Testis (tissue), 3 donors: ENCODE measurements around the gene KDM6A. TPM values are rescaled to one million over a fixed set of nuclear protein-coding genes. Genes with fewer than 3 reads are reported as not detected.

ENCODE experiments used
- DNase-seq: peaks from one replicate; pipeline ENCODE4 v3.0.0-alpha.2; 2019
- H3K27ac ChIP-seq, 2 donors: fragments of 200-600 bp; sonication (generic); one replicate each; pipeline ENCODE4 v1.5.1; 2019
- H3K27me3 ChIP-seq: fragments of 200-600 bp; sonication (generic); one replicate; pipeline ENCODE4 v1.5.1; 2019
- H3K36me3 ChIP-seq: fragments of 200-600 bp; sonication (generic); one replicate; pipeline ENCODE4 v1.5.1; 2017; ENCODE audit warnings: low read depth; ENCODE audit errors: missing control alignments
- H3K4me1 ChIP-seq: fragments of 200-600 bp; sonication (generic); one replicate; pipeline ENCODE4 v1.5.1; 2019
- H3K4me3 ChIP-seq, 2 donors: fragments of 200-600 bp; sonication (generic); one replicate each; pipeline ENCODE4 v1.5.1; 2017 to 2019
- H3K9me3 ChIP-seq: fragments of 200-600 bp; sonication (generic); one replicate; pipeline ENCODE4 v1.5.1; 2017
- POLR2A ChIP-seq: fragments of 450-650 bp; IDR thresholded peaks from one replicate; pipeline ENCODE4 v1.6.1; 2017; ENCODE audit warnings: antibody characterized with exemption, mild to moderate bottlenecking, moderate library complexity
- WGBS, 2 donors: methylation state at CpG; one replicate each; pipeline ENCODE4 v1.1.5; 2018; 5-methylcytosine and 5-hydroxymethylcytosine counted together
- intact Hi-C: fragments of 100-400 bp; cut with DNase I; formaldehyde crosslinking; loops from one replicate; pipeline ENCODE4 v1.15.1; 2023; ENCODE audit warnings: low total_unique reads
- polyA plus RNA-seq: library from polyadenylated mRNA; stranded (reverse); fragments of 350-450 nt; fragmentation: Illumina TruSeq; extraction: RNeasy Lipid Tissue Mini Kit (QIAGEN cat#74804); gene quantifications from one replicate; pipeline ENCODE4 v1.2.3, GENCODE V29; 2014; ENCODE audit warnings: low read depth, low replicate concordance; ENCODE audit not compliant: insufficient read depth
- total RNA-seq, 2 donors: library from RNA; depleted of rRNA; stranded (reverse); fragments of >200 nt; gene quantifications; one replicate each; pipeline ENCODE4 v1.2.3, GENCODE V29; 2016
- TF ChIP-seq, protein P1 (sequence below), 3 experiments: fragments of 450-650 bp in 2 of 3; fragments of 200-600 bp in 1 of 3; sonication (generic) in 1 of 3; IDR thresholded peaks; one replicate each; pipeline ENCODE4 v1.5.1; 2016 to 2019; ENCODE audit warnings: antibody characterized with exemption in 3 of 3, mild to moderate bottlenecking in 2 of 3, moderate library complexity in 1 of 3

Gene KDM6A
- total and polyA plus RNA-seq, 3 donors from 2014 or later: 27.2 to 57.7 (median 56.7) TPM

DNA sequence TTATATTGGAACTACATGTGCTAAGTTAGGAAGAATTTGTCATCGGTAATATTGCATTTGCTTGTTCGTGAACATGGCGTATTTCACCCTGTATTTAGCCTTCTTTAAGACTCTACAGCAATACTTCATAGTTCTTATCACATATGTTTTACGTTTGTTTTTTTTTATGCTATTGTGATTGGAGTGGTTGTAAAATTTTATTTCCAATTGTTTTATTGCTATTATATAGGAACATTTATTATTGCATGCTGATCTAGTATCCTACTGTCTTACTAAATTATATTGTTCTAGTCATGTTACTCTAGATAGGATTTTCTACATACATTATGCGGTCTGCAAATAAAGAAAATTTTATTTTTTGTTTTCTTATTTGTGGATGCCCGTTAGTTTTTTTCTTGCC lies 107.4 kb downstream of the KDM6A start:
- no peaks in the 10 kb centered on the region for H3K36me3 ChIP-seq
- H3K27me3 ChIP-seq: no peaks in the 10 kb centered on the region
- H3K9me3 ChIP-seq: no peaks in the 10 kb centered on the region
- intact Hi-C loops: no loop called here
- no peak for DNase-seq
- 92 to 96% methylated on average over 6 of the region's 6 CpGs for WGBS, 2 donors
- H3K4me1 ChIP-seq: no peaks in the 10 kb centered on the region
- H3K4me3 ChIP-seq: no peak overlapping the region
- no peak overlapping the region for H3K27ac ChIP-seq
- TF ChIP-seq POLR2A: no peak
- TF ChIP-seq, protein P1, sequence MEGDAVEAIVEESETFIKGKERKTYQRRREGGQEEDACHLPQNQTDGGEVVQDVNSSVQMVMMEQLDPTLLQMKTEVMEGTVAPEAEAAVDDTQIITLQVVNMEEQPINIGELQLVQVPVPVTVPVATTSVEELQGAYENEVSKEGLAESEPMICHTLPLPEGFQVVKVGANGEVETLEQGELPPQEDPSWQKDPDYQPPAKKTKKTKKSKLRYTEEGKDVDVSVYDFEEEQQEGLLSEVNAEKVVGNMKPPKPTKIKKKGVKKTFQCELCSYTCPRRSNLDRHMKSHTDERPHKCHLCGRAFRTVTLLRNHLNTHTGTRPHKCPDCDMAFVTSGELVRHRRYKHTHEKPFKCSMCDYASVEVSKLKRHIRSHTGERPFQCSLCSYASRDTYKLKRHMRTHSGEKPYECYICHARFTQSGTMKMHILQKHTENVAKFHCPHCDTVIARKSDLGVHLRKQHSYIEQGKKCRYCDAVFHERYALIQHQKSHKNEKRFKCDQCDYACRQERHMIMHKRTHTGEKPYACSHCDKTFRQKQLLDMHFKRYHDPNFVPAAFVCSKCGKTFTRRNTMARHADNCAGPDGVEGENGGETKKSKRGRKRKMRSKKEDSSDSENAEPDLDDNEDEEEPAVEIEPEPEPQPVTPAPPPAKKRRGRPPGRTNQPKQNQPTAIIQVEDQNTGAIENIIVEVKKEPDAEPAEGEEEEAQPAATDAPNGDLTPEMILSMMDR (IDR thresholded peaks at IDR 0.05): no peak

GRCh38 chrX:44980883-44981282 lies 107.9 kb downstream of the KDM6A start:
- no peak for TF ChIP-seq POLR2A
- TF ChIP-seq, protein P1 (IDR thresholded peaks at IDR 0.05): no peak
- Histone ChIP-seq H3K4me1 (no peaks in the 10 kb centered on the region), H3K9me3 (no peaks in the 10 kb centered on the region), H3K27me3 (no peaks in the 10 kb centered on the region), H3K36me3 (no peaks in the 10 kb centered on the region), H3K4me3 (no peak overlapping the region), H3K27ac (no peak overlapping the region)
- WGBS, 2 donors: 80 to 91% methylated on average over 2 of the region's 2 CpGs
- no peak for DNase-seq
- intact Hi-C loops: no loop called here

DNA sequence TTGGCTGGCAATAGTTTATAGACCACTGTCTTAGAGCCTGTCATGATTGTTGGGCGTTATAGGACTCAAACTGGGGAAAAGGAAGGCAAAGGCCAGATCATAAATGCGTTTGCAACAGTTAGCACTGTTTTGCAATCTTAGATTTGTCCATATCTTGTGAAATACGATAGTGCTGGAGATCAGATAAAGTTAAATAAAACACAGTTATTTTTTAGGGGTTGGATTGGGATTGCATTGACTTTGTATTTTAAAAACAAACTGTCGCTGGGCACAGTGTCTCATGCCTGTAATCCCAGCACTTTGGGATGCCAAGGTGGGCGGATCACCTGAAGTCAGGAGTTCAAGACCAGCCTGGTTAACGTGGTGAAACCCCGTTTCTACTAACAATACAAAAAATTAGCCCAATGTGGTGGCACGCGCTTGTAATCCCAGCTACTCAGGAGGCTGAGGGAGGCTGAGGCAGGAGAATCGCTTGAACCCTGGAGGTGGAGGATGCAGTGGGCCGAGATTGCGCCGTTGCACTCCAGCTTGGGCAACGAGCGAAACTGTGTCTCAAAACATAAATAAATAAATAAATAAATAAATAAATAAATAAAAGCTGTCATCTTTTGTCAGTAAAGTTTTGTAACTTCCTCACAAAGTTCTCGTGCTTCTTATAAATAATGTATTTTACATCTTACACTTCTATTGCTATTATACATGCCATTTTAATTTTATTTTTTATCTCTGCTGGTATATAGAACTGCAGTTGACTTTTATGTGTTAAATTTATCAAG lies 117.2 kb downstream of the KDM6A start:
- Histone ChIP-seq H3K27me3 (no peaks in the 10 kb centered on the region), H3K27ac (no peak overlapping the region), H3K4me1 (no peaks in the 10 kb centered on the region), H3K9me3 (no peaks in the 10 kb centered on the region), H3K4me3 (no peak overlapping the region), H3K36me3 (no peaks in the 10 kb centered on the region)
- intact Hi-C loops: no loop called here
- DNase-seq: no peak
- whole genome bisulfite sequencing, 2 donors: 91 to 92% methylated on average over 16 of the region's 16 CpGs
- TF ChIP-seq POLR2A: no peak
- TF ChIP-seq, protein P1 (IDR thresholded peaks at IDR 0.05): no peak

GRCh38 chrX:44992775-44993174 lies 119.8 kb downstream of the KDM6A start:
- H3K4me1 ChIP-seq: no peaks in the 10 kb centered on the region
- no peak overlapping the region for H3K27ac ChIP-seq
- WGBS, 2 donors: 95 to 96% methylated on average over 2 of the region's 2 CpGs
- H3K27me3 ChIP-seq: no peaks in the 10 kb centered on the region
- no peak for TF ChIP-seq POLR2A
- TF ChIP-seq, protein P1 (IDR thresholded peaks at IDR 0.05): no peak
- DNase-seq: no peak
- H3K36me3 ChIP-seq: no peaks in the 10 kb centered on the region
- H3K4me3 ChIP-seq: no peak overlapping the region
- no peaks in the 10 kb centered on the region for H3K9me3 ChIP-seq
- intact Hi-C loops: no loop called here

DNA sequence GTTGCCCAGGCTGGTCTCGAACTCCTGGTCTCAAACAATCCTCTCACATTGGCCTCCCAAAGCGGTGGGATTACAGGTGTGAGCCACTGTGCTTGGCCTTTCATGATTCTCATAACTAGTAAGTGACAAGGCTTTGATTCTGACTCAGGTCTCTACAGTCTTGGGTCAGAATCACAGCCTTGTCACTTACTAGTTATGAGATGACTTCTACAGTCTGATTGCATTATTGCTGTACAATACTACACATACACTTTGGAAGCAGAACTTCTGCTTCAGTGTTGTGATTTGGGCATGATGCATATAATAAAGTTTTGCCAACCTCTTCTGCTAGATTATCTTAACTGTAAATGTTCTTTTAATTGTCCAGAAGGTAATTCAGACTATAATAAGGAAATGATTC lies 123.3 kb downstream of the KDM6A start:
- no peaks in the 10 kb centered on the region for H3K27me3 ChIP-seq

More for the DNA sequence above, 123.3 kb downstream of the KDM6A start:
- H3K36me3 ChIP-seq: no peaks in the 10 kb centered on the region
- WGBS, 2 donors: 100% methylated on average over 2 of the region's 2 CpGs
- TF ChIP-seq, protein P1 (IDR thresholded peaks at IDR 0.05): no peak
- TF ChIP-seq POLR2A: no peak
- DNase-seq: no peak
- H3K4me1 ChIP-seq: no peaks in the 10 kb centered on the region
- no peak overlapping the region for H3K4me3 ChIP-seq
- no peaks in the 10 kb centered on the region for H3K9me3 ChIP-seq
- intact Hi-C loops: no loop called here
- H3K27ac ChIP-seq: no peak overlapping the region
